PFSK-1 (cell line): ENCODE measurements around the gene UCKL1.

ENCODE experiments used
- POLR2AphosphoS5 ChIP-seq: IDR thresholded peaks from 2 replicates; pipeline ENCODE4 v1.6.1; 2012; ENCODE audit warnings: low read depth, mild to moderate bottlenecking, control low read depth, low read length, moderate library complexity
- TF ChIP-seq, protein P1 (sequence below), 2 experiments: IDR thresholded peaks; 2 replicates each; pipeline versions ENCODE4 v1.6.1 to v1.8.0; 2011 to 2012; ENCODE audit warnings: low read depth in 2 of 2, low read length in 2 of 2, control low read depth in 1 of 2, inconsistent platforms in 1 of 2, mild to moderate bottlenecking in 1 of 2, moderate library complexity in 1 of 2; ENCODE audit not compliant: insufficient read depth in 1 of 2

DNA sequence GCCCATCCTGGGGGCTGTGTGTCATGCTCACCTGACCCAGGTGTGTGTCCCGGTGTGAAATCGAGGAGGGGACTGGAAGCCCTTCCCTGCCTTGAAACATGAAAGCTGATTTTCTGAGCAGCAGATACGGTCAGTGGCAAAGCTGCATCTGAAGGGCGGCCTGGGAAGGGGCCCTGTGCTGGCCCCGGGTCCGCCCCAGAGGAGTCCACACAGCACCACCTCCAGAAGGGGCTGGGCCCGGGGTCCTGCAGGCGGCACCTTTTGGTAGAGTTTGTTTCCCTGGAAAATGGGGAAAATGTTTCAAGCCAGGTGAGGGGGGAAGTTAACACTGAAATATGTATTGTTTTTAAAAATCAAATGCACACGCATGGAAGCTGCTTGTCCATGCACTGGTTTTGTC, 20.8 kb downstream of the UCKL1 start:
- TF ChIP-seq POLR2AphosphoS5, result no peak
- TF ChIP-seq, protein P1, sequence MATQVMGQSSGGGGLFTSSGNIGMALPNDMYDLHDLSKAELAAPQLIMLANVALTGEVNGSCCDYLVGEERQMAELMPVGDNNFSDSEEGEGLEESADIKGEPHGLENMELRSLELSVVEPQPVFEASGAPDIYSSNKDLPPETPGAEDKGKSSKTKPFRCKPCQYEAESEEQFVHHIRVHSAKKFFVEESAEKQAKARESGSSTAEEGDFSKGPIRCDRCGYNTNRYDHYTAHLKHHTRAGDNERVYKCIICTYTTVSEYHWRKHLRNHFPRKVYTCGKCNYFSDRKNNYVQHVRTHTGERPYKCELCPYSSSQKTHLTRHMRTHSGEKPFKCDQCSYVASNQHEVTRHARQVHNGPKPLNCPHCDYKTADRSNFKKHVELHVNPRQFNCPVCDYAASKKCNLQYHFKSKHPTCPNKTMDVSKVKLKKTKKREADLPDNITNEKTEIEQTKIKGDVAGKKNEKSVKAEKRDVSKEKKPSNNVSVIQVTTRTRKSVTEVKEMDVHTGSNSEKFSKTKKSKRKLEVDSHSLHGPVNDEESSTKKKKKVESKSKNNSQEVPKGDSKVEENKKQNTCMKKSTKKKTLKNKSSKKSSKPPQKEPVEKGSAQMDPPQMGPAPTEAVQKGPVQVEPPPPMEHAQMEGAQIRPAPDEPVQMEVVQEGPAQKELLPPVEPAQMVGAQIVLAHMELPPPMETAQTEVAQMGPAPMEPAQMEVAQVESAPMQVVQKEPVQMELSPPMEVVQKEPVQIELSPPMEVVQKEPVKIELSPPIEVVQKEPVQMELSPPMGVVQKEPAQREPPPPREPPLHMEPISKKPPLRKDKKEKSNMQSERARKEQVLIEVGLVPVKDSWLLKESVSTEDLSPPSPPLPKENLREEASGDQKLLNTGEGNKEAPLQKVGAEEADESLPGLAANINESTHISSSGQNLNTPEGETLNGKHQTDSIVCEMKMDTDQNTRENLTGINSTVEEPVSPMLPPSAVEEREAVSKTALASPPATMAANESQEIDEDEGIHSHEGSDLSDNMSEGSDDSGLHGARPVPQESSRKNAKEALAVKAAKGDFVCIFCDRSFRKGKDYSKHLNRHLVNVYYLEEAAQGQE (IDR thresholded peaks at IDR 0.05; ENCODE audit: insufficient read depth in 1 of 2, low read depth in 2 of 2, low read length in 2 of 2), result no peak
